Heart left ventricle (tissue), 16 donors: ENCODE data around the gene HSPA1B. TPM values are rescaled to one million over a fixed set of nuclear protein-coding genes. Genes with fewer than 3 reads are reported as not detected.

ENCODE experiments used
- ATAC-seq, 4 donors: fragments of 200-7000 bp; cut with Tn5 transposase; one replicate each; pipeline ENCODE4 v1.9.1; 2020 to 2022; ENCODE audit warnings: moderate library complexity in 4 of 4, mild to moderate bottlenecking in 3 of 4, moderate number of reproducible peaks in 1 of 4
- DNase-seq, 5 donors: peaks; one replicate each; pipeline ENCODE4 v3.0.0-alpha.2; 2020
- H3K27ac ChIP-seq, 12 donors: fragments of 200-600 bp; sonication (generic) in 4 of 12; one replicate each; pipeline versions ENCODE4 v1.5.0 to v1.8.0; 2016 to 2022; ENCODE audit warnings: mild to moderate bottlenecking in 2 of 12
- H3K27me3 ChIP-seq, 9 donors: fragments of 200-600 bp; sonication (generic) in 2 of 9; one replicate each; pipeline versions ENCODE4 v1.5.1 to v1.8.0; 2016 to 2022; ENCODE audit warnings: mild to moderate bottlenecking in 3 of 9
- H3K36me3 ChIP-seq, 9 donors: fragments of 200-600 bp; sonication (generic) in 2 of 9; one replicate each; pipeline versions ENCODE4 v1.5.0 to v1.8.0; 2018 to 2022; ENCODE audit warnings: mild to moderate bottlenecking in 2 of 9
- H3K4me1 ChIP-seq, 12 donors: fragments of 200-600 bp; sonication (generic) in 4 of 12; one replicate each; pipeline versions ENCODE4 v1.5.0 to v1.8.0; 2016 to 2022; ENCODE audit warnings: mild to moderate bottlenecking in 3 of 12
- H3K4me3 ChIP-seq, 12 donors: fragments of 200-600 bp; sonication (generic) in 4 of 12; one replicate each; pipeline versions ENCODE4 v1.5.0 to v1.8.0; 2017 to 2022; ENCODE audit warnings: mild to moderate bottlenecking in 9 of 12, moderate library complexity in 4 of 12
- H3K9me3 ChIP-seq, 12 donors: fragments of 200-600 bp; sonication (generic) in 4 of 12; one replicate each; pipeline versions ENCODE4 v1.5.0 to v1.8.0; 2016 to 2022; ENCODE audit warnings: mild to moderate bottlenecking in 1 of 12
- POLR2A ChIP-seq, 2 donors: fragments of 450-650 bp; IDR thresholded peaks; one replicate each; pipeline ENCODE4 v1.6.1; 2017; ENCODE audit warnings: antibody characterized with exemption in 2 of 2, mild to moderate bottlenecking in 2 of 2, moderate library complexity in 2 of 2
- WGBS, 4 donors: extraction: QIAGEN DNeasy Blood & Tissue Kit in 2 of 4; methylation state at CpG; one replicate each; pipeline versions ENCODE4 v1.1.5 to v1.1.7; 2013 to 2018; 5-methylcytosine and 5-hydroxymethylcytosine counted together
- intact Hi-C, 10 donors: fragments of 100-400 bp; cut with DNase I; formaldehyde crosslinking; loops; one replicate each; pipeline versions ENCODE4 v1.11.1 to v1.14.2; 2022
- polyA plus RNA-seq, 2 donors: library from polyadenylated mRNA; stranded (reverse); fragments of 200-250 nt; gene quantifications; one replicate each; pipeline ENCODE4 v1.2.3, GENCODE V29; 2013
- total RNA-seq, 9 donors: library from RNA; depleted of rRNA in 2 of 9; stranded (reverse); fragments of >200 nt in 2 of 9; fragmentation: NEBNext Ultra II Directional in 3 of 9; extraction: Animal tissue kit (Norgen Biotek cat#: 25700) in 3 of 9; gene quantifications; one replicate each; pipeline versions ENCODE4 v1.1.0 to v1.2.4, GENCODE V29; 2016 to 2023
- TF ChIP-seq, protein P1 (sequence below), 12 donors: fragments of 200-600 bp; sonication (generic) in 4 of 12; IDR thresholded peaks; one replicate each; pipeline versions ENCODE4 v1.5.0 to v1.8.0; 2018 to 2022; ENCODE audit warnings: antibody characterized with exemption in 12 of 12, mild to moderate bottlenecking in 5 of 12
- donor health status: ischemic (EF 13 %, LVEDD 7.1; RV severe dilation, severe dysfunction).
- donor health status: healthy with polysubstance abuse.
- donor health status: DM: no; HTN: yes; CAD: no.
- donor health status: DM: no; HTN: no; CAD: no.
- donor health status: ischemic (EF 25% LVEDD 6.9; RV normal size, moderate dysfunction).
- donor health status: ischemic (EF 25% LVEDD 5.7; RV mildly dilated, moderate dysfunction).
- donor health status: healthy.
- donor health status: DM: yes; HTN: yes; CAD: no.
- donor health status: ischemic (EF 35%, LVEDD 5.7; RV mildly dilated, moderate dysfunction).
- donor health status: nonischemic (EF 11% LVEDD 7.7; RV severe dilation, severe dysfunction).
- donor health status: DM: yes; HTN: yes; CAD: no.
- donor health status: PGD.
- donor health status: ischemic (EF 29% LVEDD 5.4; RV normal size, mild dysfunction).
- donor health status: nonischemic (EF 23%, LVEDD 6.1; RV moderate dilation, normal function).

HSPA1B gene
- total and polyA plus RNA-seq, 11 donors = 35.2 to 306 (median 146) TPM

DNA sequence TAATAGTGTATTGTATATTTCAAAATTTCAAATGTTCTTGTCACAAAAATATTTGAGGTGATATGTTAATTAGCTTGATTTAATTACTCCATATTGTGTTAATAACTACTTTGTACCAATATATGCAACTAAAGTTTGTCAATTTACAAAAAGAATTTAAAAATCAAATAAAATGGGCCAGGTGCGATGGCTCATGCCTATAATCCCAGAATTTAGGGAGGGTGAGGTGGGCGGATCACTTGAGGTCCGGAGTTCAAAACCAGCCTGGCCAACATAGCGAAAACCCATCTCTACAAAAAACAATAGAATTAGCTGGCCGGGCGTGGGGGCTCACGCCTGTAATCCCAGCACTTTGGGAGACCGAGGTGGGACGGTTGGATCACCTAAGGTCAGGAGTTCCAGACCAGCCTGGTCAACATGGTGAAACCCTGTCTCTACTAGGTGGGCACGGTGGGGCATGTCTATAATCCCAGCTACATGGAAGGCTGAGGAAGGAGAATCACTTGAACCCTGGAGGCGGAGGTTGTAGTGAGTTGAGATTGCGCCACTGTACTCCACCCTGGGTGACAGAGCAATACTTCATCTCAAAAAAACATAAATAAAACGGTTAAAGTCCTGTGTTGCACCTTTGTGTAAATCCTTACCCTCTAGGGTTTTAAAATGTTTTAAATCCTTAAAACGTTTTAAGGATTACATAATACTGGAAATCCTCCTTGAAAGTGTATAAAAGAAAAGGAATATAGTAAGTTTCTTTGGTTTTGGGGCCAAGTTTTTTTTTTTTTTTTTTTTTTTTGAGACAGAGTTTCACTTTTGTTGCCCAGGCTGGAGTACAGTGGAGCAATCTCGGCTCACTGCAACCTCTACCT is 4.0 kb downstream of the HSPA1B start:
- Histone ChIP-seq H3K36me3 (peaks cover 0 to 7% (median 0%) of the 10 kb centered on the region in 9 donors), H3K27ac (peak overlapping the region in 5 of 12 donors; percentile 12 to 99 (median 85)), H3K27me3 (no peaks in the 10 kb centered on the region), H3K9me3 (no peaks in the 10 kb centered on the region), H3K4me3 (peak overlapping the region in 9 of 12 donors; percentile 58 to 86 (median 69)), H3K4me1 (peaks cover 4 to 46% (median 31%) of the 10 kb centered on the region in 12 donors)
- TF ChIP-seq POLR2A (IDR thresholded peaks at IDR 0.05) = no peak
- TF ChIP-seq, protein P1, sequence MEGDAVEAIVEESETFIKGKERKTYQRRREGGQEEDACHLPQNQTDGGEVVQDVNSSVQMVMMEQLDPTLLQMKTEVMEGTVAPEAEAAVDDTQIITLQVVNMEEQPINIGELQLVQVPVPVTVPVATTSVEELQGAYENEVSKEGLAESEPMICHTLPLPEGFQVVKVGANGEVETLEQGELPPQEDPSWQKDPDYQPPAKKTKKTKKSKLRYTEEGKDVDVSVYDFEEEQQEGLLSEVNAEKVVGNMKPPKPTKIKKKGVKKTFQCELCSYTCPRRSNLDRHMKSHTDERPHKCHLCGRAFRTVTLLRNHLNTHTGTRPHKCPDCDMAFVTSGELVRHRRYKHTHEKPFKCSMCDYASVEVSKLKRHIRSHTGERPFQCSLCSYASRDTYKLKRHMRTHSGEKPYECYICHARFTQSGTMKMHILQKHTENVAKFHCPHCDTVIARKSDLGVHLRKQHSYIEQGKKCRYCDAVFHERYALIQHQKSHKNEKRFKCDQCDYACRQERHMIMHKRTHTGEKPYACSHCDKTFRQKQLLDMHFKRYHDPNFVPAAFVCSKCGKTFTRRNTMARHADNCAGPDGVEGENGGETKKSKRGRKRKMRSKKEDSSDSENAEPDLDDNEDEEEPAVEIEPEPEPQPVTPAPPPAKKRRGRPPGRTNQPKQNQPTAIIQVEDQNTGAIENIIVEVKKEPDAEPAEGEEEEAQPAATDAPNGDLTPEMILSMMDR (IDR thresholded peaks at IDR 0.05) = no peak
- intact Hi-C loops = loop anchor here (2.0 to 10.0 kb wide), 15 partner anchors 37 to 287 kb away; partner anchors contain the start of genes LY6G5C (in 9 of the 10), ATP6V1G2 (in 2 of the 10), CSNK2B (in 2 of the 10) and DDAH2 (in 2 of the 10)
- no peak for DNase-seq
- ATAC-seq = no peak
- WGBS, 4 donors = 85 to 92% (median 90%) methylated on average over 15 of the region's 15 CpGs

GRCh38 chr6:31834367-31835250 is 7.1 kb downstream of the HSPA1B start:
- Histone ChIP-seq H3K4me1 (peaks cover 4 to 71% (median 52%) of the 10 kb centered on the region in 12 donors), H3K27me3 (no peaks in the 10 kb centered on the region), H3K4me3 (peak overlapping the region; percentile 56 to 97 (median 86)), H3K36me3 (peaks cover 0 to 38% (median 29%) of the 10 kb centered on the region in 9 donors), H3K27ac (peak overlapping the region; percentile 83 to 99 (median 96)), H3K9me3 (no peaks in the 10 kb centered on the region)
- peak; percentile 90 to 94 (median 90) for ATAC-seq
- WGBS, 4 donors = 0% methylated on average over 57 to 59 of the region's 59 CpGs
- DNase-seq = peak; percentile 90 to 95 (median 92)
- TF ChIP-seq POLR2A (IDR thresholded peaks at IDR 0.05) = peak; percentile 24 to 59
- TF ChIP-seq, protein P1 (IDR thresholded peaks at IDR 0.05) = no peak
- intact Hi-C loops = loop anchor here (2.0 to 10.0 kb wide), 13 partner anchors 28 to 290 kb away; partner anchors contain the start of genes LY6G5C (in 5 of the 10), NEU1 (in 3 of the 10), ATP6V1G2 (in 2 of the 10) and CSNK2B (in 2 of the 10)

DNA sequence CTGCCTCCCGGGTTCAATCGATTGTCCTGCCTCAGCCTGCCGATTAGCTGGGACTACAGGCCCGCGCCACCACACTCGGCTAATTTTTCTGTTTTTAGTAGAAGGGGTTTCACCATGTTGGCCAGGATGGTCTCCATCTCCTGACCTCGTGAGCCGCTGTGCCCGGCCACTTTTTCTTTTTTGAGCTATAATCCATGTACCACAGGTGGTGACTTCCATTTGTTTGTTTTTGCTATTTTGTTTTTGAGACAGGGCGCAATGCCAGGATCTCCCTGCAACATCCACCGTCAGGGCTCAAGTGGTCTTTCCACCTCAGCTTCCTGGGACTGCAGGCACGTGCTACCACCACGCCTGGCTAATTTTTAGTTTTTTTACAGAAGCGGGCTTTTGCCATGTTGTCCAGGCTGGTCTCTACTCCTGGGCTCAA is 8.5 kb downstream of the HSPA1B start:
- no peak for ATAC-seq
- intact Hi-C loops = loop anchor here in 4 of 10 donors (2.0 to 10.0 kb wide), 5 partner anchors 27 to 291 kb away; partner anchors contain the start of genes ATP6V1G2 (in 1 of the 4), CLIC1 (in 1 of the 4), DDX39B (in 1 of the 4) and EHMT2 (in 1 of the 4)
- Histone ChIP-seq H3K27me3 (no peaks in the 10 kb centered on the region), H3K27ac (peak overlapping the region in 10 of 12 donors; percentile 64 to 99 (median 96)), H3K4me1 (peaks cover 4 to 65% (median 47%) of the 10 kb centered on the region in 12 donors), H3K4me3 (peak overlapping the region in 11 of 12 donors; percentile 56 to 97 (median 84)), H3K36me3 (peaks cover 0 to 52% (median 43%) of the 10 kb centered on the region in 9 donors), H3K9me3 (no peaks in the 10 kb centered on the region)
- TF ChIP-seq POLR2A (IDR thresholded peaks at IDR 0.05) = no peak
- TF ChIP-seq, protein P1 (IDR thresholded peaks at IDR 0.05) = no peak
- 11 to 49% (median 27%) methylated on average over 14 of the region's 14 CpGs for WGBS, 4 donors
- no peak for DNase-seq
